HepG2 (cell line): ENCODE results near the gene PRR19. TPM values are rescaled to one million over a fixed set of nuclear protein-coding genes. Genes with fewer than 3 reads are reported as not detected.
A peak's percentile ranks its signal among the peaks of the same experiment; 100 is the strongest.

Experiments used
- FIP1L1 ChIP-seq: fragments of 200-400 bp; formaldehyde crosslinking; IDR thresholded peaks from 2 replicates; pipeline ENCODE4 v1.6.1; 2018; ENCODE audit warnings: low read depth, mild to moderate bottlenecking, low read length, moderate library complexity, borderline replicate concordance; ENCODE audit not compliant: insufficient read depth
- FLYWCH1 ChIP-seq: sonication (generic); formaldehyde crosslinking; IDR thresholded peaks from 2 replicates; pipeline ENCODE4 v1.8.1; 2023; ENCODE audit warnings: mild to moderate bottlenecking, missing genetic modification reagents
- GRHL1 ChIP-seq: sonication (generic); formaldehyde crosslinking; conservative IDR thresholded peaks from 2 replicates; pipeline ENCODE4 v1.8.0; 2022; ENCODE audit warnings: missing genetic modification reagents
- HMGA1 ChIP-seq: sonication (generic); formaldehyde crosslinking; conservative IDR thresholded peaks from 2 replicates; pipeline ENCODE4 v1.4.0; 2020; ENCODE audit warnings: missing genetic modification reagents
- IRF2 ChIP-seq: IDR thresholded peaks from 2 replicates; pipeline ENCODE4 v1.6.1; 2018; ENCODE audit warnings: missing genetic modification reagents, missing compliant biosample characterization
- IRF9 ChIP-seq: sonication (generic); formaldehyde crosslinking; IDR thresholded peaks from 2 replicates; pipeline ENCODE4 v1.8.0; 2022; ENCODE audit warnings: missing genetic modification reagents, mild to moderate bottlenecking, borderline replicate concordance
- KDM3A ChIP-seq: IDR thresholded peaks from 2 replicates; pipeline ENCODE4 v1.6.1; 2018; ENCODE audit warnings: low read depth, missing compliant biosample characterization
- MXD3 ChIP-seq: IDR thresholded peaks from 2 replicates; pipeline ENCODE4 v1.6.1; 2016; ENCODE audit warnings: mild to moderate bottlenecking, missing biosample characterization, missing genetic modification reagents
- NFKBIZ ChIP-seq: IDR thresholded peaks from 2 replicates; pipeline ENCODE4 v1.6.1; 2018; ENCODE audit warnings: missing genetic modification reagents, missing compliant biosample characterization
- PHF5A ChIP-seq: IDR thresholded peaks from one replicate; pipeline ENCODE4 v1.6.1; 2018; ENCODE audit warnings: low read depth, missing genetic modification reagents; ENCODE audit not compliant: unreplicated experiment
- POGZ ChIP-seq: sonication (generic); formaldehyde crosslinking; IDR thresholded peaks from 2 replicates; pipeline ENCODE4 v1.4.0; 2020; ENCODE audit warnings: mild to moderate bottlenecking, missing genetic modification reagents
- POLR2A ChIP-seq, 2 experiments: IDR thresholded peaks; 2 replicates each; pipeline ENCODE4 v1.6.1; 2011; ENCODE audit warnings: low read depth in 2 of 2, low read length in 2 of 2, mild to moderate bottlenecking in 1 of 2, moderate library complexity in 1 of 2; ENCODE audit not compliant: insufficient read depth in 1 of 2
- ZBTB38 ChIP-seq: sonication (generic); formaldehyde crosslinking; IDR thresholded peaks from 2 replicates; pipeline ENCODE4 v1.5.1; 2020; ENCODE audit warnings: mild to moderate bottlenecking, missing genetic modification reagents
- ZNF34 ChIP-seq: sonication (generic); formaldehyde crosslinking; IDR thresholded peaks from 2 replicates; pipeline ENCODE4 v1.4.0; 2020; ENCODE audit warnings: mild to moderate bottlenecking, missing genetic modification reagents, borderline replicate concordance
- ZNF570 ChIP-seq: sonication (generic); formaldehyde crosslinking; IDR thresholded peaks from 2 replicates; pipeline ENCODE4 v1.4.0; 2020; ENCODE audit warnings: mild to moderate bottlenecking, missing genetic modification reagents, borderline replicate concordance
- ZNF644 ChIP-seq: IDR thresholded peaks from 2 replicates; pipeline ENCODE4 v1.6.1; 2016; ENCODE audit warnings: low read depth
- ZNF747 ChIP-seq: sonication (generic); formaldehyde crosslinking; IDR thresholded peaks from 2 replicates; pipeline ENCODE4 v1.8.1; 2023; ENCODE audit warnings: missing genetic modification reagents, mild to moderate bottlenecking, borderline replicate concordance
- polyA plus RNA-seq, 8 experiments: library from polyadenylated mRNA; depleted of rRNA in 3 of 8; stranded (reverse) in 7 of 8; unstranded in 1 of 8; fragments of >200 nt; fragmentation: Illumina TruSeq in 4 of 8; extraction: Trizol in 4 of 8; gene quantifications; 2 replicates each; pipeline versions ENCODE4 v1.2.1 to v1.2.3, GENCODE V29; 2011 to 2016; ENCODE audit warnings: low read depth in 4 of 8, missing spikeins in 1 of 8, mixed read lengths in 1 of 8; ENCODE audit not compliant: insufficient read depth in 1 of 8
- total RNA-seq, 5 experiments: library from RNA; depleted of rRNA; stranded (reverse); fragments of >200 nt; fragmentation: Illumina TruSeq; extraction: Trizol; gene quantifications; 2 replicates each; pipeline ENCODE4 v1.2.3, GENCODE V29; 2016; ENCODE audit warnings: low read depth in 1 of 5
- TF ChIP-seq, protein P1 (sequence below): fragments of 450-650 bp; IDR thresholded peaks from 2 replicates; pipeline ENCODE4 v1.6.1; 2017
- TF ChIP-seq, protein P2 (sequence below): sonication (generic); formaldehyde crosslinking; IDR thresholded peaks from 2 replicates; pipeline ENCODE4 v1.5.1; 2020; ENCODE audit warnings: missing genetic modification reagents, mild to moderate bottlenecking, borderline replicate concordance
- TF ChIP-seq, protein P3 (sequence below): sonication (generic); formaldehyde crosslinking; IDR thresholded peaks from 2 replicates; pipeline ENCODE4 v1.5.0; 2020; ENCODE audit warnings: missing genetic modification reagents

Gene PRR19
- total and polyA plus RNA-seq, 2 of the 13 experiments (the other 11 are each of a cell fraction or from before 2014, with no cell fraction given): 0.21 to 0.33 TPM

DNA sequence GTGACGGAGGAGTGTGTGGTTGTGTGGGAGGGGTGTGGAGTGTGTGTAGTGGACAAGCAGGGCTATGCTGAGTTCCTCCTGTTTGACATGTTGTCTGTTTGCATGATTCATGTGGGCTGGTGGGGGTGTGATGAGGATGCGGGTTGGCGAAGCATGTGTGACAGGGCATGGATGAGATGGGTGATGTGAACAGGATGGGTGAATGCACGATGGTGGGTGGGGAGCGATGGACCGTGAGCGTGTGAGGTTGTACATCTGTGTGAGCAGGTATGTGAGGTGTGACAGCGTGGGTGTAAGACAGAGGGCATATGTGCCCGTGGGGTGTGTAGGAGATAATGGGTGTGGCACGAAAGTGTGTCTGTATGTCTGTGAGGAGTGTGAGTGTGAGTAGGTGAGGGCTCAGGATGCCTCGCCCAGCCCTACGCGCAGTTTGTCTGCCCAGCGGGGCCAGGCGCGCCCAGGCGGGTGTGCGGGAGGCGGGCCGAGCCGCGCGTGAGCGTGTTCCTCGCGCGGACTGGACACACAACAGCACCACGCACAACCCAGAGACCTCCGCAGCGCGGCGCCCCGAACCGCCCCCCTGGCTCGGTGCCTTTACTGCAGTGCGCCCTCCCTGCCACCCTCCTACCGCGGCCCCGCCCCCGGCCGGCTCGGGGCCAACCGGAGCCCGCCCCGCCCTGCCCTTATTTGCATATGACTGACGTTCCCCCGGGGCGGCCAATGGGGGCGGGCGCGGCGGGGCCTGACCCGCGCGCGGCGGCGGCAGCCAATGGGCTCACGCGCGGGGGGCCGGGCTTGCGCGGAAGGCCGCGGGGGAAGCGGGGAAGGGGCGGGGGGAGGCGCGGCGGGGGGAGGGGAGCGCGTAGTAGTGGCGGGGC is 18.5 kb upstream of the PRR19 start (continued):
- TF ChIP-seq HMGA1 (CRISPR knock-in tag) (no peak), ZNF34 (CRISPR knock-in tag) (no peak), ZBTB38 (CRISPR knock-in tag) (peak; percentile 72; the same call in 1 of the 2 replicates), PHF5A (no peak), POGZ (no peak), IRF2 (CRISPR knock-in tag) (peak; percentile 23; the same call in 1 of the 2 replicates), POLR2A (IDR thresholded peaks at IDR 0.05; ENCODE audit: insufficient read depth in 1 of 2, low read depth in 2 of 2, low read length in 2 of 2) (peak in 1 of 2 experiments; percentile 88; a peak in 2 of 4 replicates), ZNF747 (CRISPR knock-in tag) (no peak), IRF9 (CRISPR knock-in tag) (peak; percentile 69; the same call in 1 of the 2 replicates), FLYWCH1 (CRISPR knock-in tag) (no peak), MXD3 (CRISPR knock-in tag) (0 out of 2 replicates have a peak, but pooled peaks have one; percentile 42), ZNF570 (CRISPR knock-in tag) (0 out of 2 replicates have a peak, but pooled peaks have one; percentile 47), KDM3A (no peak), NFKBIZ (CRISPR knock-in tag) (no peak), FIP1L1 (no peak), ZNF644 (CRISPR knock-in tag) (no peak), GRHL1 (no peak)
- TF ChIP-seq, protein P1, sequence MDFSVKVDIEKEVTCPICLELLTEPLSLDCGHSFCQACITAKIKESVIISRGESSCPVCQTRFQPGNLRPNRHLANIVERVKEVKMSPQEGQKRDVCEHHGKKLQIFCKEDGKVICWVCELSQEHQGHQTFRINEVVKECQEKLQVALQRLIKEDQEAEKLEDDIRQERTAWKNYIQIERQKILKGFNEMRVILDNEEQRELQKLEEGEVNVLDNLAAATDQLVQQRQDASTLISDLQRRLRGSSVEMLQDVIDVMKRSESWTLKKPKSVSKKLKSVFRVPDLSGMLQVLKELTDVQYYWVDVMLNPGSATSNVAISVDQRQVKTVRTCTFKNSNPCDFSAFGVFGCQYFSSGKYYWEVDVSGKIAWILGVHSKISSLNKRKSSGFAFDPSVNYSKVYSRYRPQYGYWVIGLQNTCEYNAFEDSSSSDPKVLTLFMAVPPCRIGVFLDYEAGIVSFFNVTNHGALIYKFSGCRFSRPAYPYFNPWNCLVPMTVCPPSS: no peak
- TF ChIP-seq, protein P2, sequence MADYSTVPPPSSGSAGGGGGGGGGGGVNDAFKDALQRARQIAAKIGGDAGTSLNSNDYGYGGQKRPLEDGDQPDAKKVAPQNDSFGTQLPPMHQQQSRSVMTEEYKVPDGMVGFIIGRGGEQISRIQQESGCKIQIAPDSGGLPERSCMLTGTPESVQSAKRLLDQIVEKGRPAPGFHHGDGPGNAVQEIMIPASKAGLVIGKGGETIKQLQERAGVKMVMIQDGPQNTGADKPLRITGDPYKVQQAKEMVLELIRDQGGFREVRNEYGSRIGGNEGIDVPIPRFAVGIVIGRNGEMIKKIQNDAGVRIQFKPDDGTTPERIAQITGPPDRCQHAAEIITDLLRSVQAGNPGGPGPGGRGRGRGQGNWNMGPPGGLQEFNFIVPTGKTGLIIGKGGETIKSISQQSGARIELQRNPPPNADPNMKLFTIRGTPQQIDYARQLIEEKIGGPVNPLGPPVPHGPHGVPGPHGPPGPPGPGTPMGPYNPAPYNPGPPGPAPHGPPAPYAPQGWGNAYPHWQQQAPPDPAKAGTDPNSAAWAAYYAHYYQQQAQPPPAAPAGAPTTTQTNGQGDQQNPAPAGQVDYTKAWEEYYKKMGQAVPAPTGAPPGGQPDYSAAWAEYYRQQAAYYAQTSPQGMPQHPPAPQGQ (CRISPR knock-in tag): no peak
- TF ChIP-seq, protein P3, sequence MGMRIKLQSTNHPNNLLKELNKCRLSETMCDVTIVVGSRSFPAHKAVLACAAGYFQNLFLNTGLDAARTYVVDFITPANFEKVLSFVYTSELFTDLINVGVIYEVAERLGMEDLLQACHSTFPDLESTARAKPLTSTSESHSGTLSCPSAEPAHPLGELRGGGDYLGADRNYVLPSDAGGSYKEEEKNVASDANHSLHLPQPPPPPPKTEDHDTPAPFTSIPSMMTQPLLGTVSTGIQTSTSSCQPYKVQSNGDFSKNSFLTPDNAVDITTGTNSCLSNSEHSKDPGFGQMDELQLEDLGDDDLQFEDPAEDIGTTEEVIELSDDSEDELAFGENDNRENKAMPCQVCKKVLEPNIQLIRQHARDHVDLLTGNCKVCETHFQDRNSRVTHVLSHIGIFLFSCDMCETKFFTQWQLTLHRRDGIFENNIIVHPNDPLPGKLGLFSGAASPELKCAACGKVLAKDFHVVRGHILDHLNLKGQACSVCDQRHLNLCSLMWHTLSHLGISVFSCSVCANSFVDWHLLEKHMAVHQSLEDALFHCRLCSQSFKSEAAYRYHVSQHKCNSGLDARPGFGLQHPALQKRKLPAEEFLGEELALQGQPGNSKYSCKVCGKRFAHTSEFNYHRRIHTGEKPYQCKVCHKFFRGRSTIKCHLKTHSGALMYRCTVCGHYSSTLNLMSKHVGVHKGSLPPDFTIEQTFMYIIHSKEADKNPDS: no peak
